Lung (tissue), 12 donors: ENCODE results near the gene MLIP. TPM values are rescaled to one million over a fixed set of nuclear protein-coding genes. Genes with fewer than 3 reads are reported as not detected.
"Not testable (repeated sequence)": the region's sequence is repeated elsewhere in the genome, so short reads cannot be mapped to it uniquely, and the experiment has no call there.

Experiments used
- ATAC-seq: fragments of 200-7000 bp; cut with Tn5 transposase; one replicate; pipeline ENCODE4 v1.9.1; 2020; ENCODE audit warnings: moderate number of reproducible peaks; ENCODE audit not compliant: insufficient read depth, low FRiP score
- DNase-seq, 3 donors: peaks; one replicate each; pipeline ENCODE4 v3.0.0-alpha.2; 2013 to 2017
- H3K27ac ChIP-seq, 2 donors: one replicate each; pipeline ENCODE4 v1.5.1; 2013; ENCODE audit warnings: mild to moderate bottlenecking in 2 of 2, moderate library complexity in 2 of 2, control low read depth in 1 of 2, inconsistent platforms in 1 of 2, low read depth in 1 of 2, low read length in 1 of 2
- H3K27me3 ChIP-seq, 3 donors: one replicate each; pipeline ENCODE4 v1.5.1; 2013; ENCODE audit warnings: low read length in 2 of 3; ENCODE audit not compliant: control insufficient read depth in 3 of 3, insufficient read depth in 3 of 3
- H3K36me3 ChIP-seq, 4 donors: one replicate each; pipeline ENCODE4 v1.5.1; 2013; ENCODE audit warnings: low read length in 4 of 4, mild to moderate bottlenecking in 1 of 4, moderate library complexity in 1 of 4; ENCODE audit not compliant: control insufficient read depth in 4 of 4, insufficient read depth in 4 of 4
- H3K4me1 ChIP-seq, 5 donors: one replicate each; pipeline ENCODE4 v1.5.1; 2013; ENCODE audit warnings: low read length in 5 of 5, mild to moderate bottlenecking in 2 of 5, moderate library complexity in 1 of 5; ENCODE audit not compliant: control insufficient read depth in 5 of 5, insufficient read depth in 5 of 5
- H3K4me3 ChIP-seq: one replicate; pipeline ENCODE4 v1.5.1; 2013; ENCODE audit warnings: mild to moderate bottlenecking, control low read depth, moderate library complexity
- H3K9ac ChIP-seq, 2 donors: one replicate each; pipeline ENCODE4 v1.5.1; 2013; ENCODE audit warnings: low read length in 2 of 2, control low read depth in 1 of 2; ENCODE audit not compliant: insufficient read depth in 1 of 2
- H3K9me3 ChIP-seq, 4 donors: one replicate each; pipeline ENCODE4 v1.5.1; 2013; ENCODE audit warnings: low read length in 3 of 4, mild to moderate bottlenecking in 1 of 4, moderate library complexity in 1 of 4; ENCODE audit not compliant: control insufficient read depth in 4 of 4, insufficient read depth in 3 of 4
- WGBS, 2 donors: extraction: QIAGEN DNeasy Blood & Tissue Kit; methylation state at CpG; one replicate each; pipeline ENCODE4 v1.1.7; 2013; 5-methylcytosine and 5-hydroxymethylcytosine counted together
- polyA plus RNA-seq, 2 donors: library from polyadenylated mRNA; stranded (reverse); fragments of 200-250 nt; gene quantifications; one replicate each; pipeline ENCODE4 v1.2.1, GENCODE V29; 2013
- total RNA-seq, 2 donors: library from RNA; depleted of rRNA in 1 of 2; stranded (reverse); fragments of >200 nt in 1 of 2; gene quantifications; one replicate each; pipeline ENCODE4 v1.2.1, GENCODE V29; 2014 to 2021
- TF ChIP-seq, protein P1 (sequence below): IDR thresholded peaks from 2 replicates; pipeline ENCODE4 v1.5.1; 2012; ENCODE audit warnings: mild to moderate bottlenecking; ENCODE audit errors: control extremely low read depth, extremely low read depth
- donor health status: control.
- donor health status: control.
- donor health status: Bipolar disorder and iron deficiency.
- donor health status: healthy.
- donor health status: DM: yes; HTN: yes; CAD: no.

MLIP gene
- total and polyA plus RNA-seq, 4 donors, result 0.16 to 1.3 (median 0.35) TPM

DNA sequence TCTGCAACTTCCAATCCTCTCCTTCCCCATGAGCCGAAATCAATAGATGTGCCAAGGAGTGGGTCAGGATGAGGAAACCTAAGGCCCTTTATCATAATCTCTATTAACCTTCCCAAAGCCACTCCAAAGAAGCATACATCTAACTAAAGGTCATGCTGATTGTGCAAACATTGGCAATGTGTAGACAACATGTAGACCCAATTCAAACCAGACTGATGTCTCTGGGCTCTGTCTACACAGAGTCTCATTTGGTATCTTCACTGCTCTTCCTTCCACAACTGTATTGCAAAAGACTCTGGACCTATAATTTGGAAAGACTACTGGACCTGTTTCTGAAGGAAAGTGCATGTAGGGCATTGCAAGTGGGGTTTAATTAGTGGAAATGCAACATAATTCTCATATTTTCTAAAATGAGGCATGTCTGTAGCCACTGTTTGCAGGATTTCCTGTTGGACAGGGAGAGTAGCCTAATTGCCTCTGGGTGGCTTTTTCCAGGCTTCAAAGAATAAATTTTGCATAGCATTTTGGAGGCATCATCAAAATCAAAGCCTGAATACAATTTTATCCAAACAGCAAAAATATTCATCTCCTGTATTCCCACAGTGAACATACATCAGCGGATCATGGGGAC is 35.0 kb upstream of the MLIP start:
- Histone ChIP-seq H3K4me3 (no peak overlapping the region), H3K9ac (no peak overlapping the region), H3K27me3 (no peaks in the 10 kb centered on the region), H3K27ac (no peak overlapping the region), H3K4me1 (peaks cover 0 to 17% (median 6%) of the 10 kb centered on the region in 5 donors), H3K9me3 (no peaks in the 10 kb centered on the region), H3K36me3 (peaks cover 0 to 3% (median 0%) of the 10 kb centered on the region in 4 donors)
- DNase-seq, result no peak
- WGBS, 2 donors, result 93 to 94% methylated on average over 2 of the region's 2 CpGs
- TF ChIP-seq, protein P1, sequence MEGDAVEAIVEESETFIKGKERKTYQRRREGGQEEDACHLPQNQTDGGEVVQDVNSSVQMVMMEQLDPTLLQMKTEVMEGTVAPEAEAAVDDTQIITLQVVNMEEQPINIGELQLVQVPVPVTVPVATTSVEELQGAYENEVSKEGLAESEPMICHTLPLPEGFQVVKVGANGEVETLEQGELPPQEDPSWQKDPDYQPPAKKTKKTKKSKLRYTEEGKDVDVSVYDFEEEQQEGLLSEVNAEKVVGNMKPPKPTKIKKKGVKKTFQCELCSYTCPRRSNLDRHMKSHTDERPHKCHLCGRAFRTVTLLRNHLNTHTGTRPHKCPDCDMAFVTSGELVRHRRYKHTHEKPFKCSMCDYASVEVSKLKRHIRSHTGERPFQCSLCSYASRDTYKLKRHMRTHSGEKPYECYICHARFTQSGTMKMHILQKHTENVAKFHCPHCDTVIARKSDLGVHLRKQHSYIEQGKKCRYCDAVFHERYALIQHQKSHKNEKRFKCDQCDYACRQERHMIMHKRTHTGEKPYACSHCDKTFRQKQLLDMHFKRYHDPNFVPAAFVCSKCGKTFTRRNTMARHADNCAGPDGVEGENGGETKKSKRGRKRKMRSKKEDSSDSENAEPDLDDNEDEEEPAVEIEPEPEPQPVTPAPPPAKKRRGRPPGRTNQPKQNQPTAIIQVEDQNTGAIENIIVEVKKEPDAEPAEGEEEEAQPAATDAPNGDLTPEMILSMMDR, result no peak
- no peak for ATAC-seq

DNA sequence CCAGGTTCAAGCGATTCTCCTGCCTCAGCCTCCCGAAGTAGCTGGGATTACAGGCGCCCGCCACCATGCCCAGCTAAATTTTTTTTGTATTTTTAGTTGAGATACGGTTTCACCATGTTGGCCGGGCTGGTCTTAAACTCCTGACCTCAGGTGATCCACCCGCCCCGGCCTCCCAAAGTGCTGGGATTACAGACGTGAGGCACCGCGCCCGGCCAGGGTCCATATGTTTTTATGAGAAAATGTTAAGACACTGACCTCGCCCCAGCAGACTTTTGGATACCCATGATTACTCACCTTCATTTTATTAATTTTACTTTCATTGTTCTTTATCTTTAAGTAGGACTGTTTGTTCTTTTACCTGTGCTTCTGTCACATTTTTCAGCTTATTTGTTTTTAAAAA is 29.7 kb upstream of the MLIP start:
- not testable (repeated sequence) for H3K9me3 ChIP-seq, H3K27me3 ChIP-seq, H3K9ac ChIP-seq, H3K4me3 ChIP-seq, ATAC-seq, H3K27ac ChIP-seq, H3K36me3 ChIP-seq, DNase-seq
- 95 to 98% methylated on average over 13 of the region's 13 CpGs for WGBS, 2 donors
- H3K4me1 ChIP-seq, result peaks cover 0 to 18% (median 6%) of the 10 kb centered on the region in 5 donors

DNA sequence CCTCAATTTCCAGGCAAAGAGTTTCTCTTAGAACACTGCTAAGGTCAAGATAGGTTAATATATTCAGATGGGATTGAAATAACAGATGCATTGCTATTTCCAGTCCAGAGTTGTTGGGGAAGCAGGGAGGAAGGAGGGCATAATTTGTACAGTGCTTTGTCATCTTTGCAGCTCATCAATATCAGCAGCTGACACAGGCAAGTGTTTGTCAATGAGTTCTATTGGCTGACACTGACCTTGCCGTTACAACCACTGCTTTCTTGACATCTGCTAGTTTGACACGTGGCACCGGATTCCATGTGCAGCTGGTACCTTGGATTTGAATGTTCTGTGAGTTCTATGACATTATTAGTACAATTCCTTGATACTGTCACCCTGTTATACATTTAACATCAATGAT is 28.0 kb upstream of the MLIP start:
- TF ChIP-seq, protein P1, result no peak
- Histone ChIP-seq H3K27ac (no peak overlapping the region), H3K4me1 (peaks cover 0 to 24% (median under 1%) of the 10 kb centered on the region in 5 donors), H3K4me3 (no peak overlapping the region), H3K27me3 (no peaks in the 10 kb centered on the region), H3K9ac (no peak overlapping the region), H3K9me3 (no peaks in the 10 kb centered on the region), H3K36me3 (peaks cover 0 to 3% (median 0%) of the 10 kb centered on the region in 4 donors)
- ATAC-seq (no peak), DNase-seq (no peak)
- WGBS, 2 donors, result 63 to 86% methylated on average over 3 of the region's 3 CpGs

GRCh38 chr6:54084231-54084630 is 27.0 kb upstream of the MLIP start:
- no peaks in the 10 kb centered on the region for H3K9me3 ChIP-seq
- WGBS, 2 donors, result 64 to 76% methylated on average over 2 of the region's 2 CpGs
- no peaks in the 10 kb centered on the region for H3K27me3 ChIP-seq
- no peak overlapping the region for H3K27ac ChIP-seq
- peaks cover 0 to 3% (median 0%) of the 10 kb centered on the region in 4 donors for H3K36me3 ChIP-seq
- H3K4me1 ChIP-seq, result peaks cover 0 to 27% (median 0%) of the 10 kb centered on the region in 5 donors
- DNase-seq (no peak), ATAC-seq (no peak)
- TF ChIP-seq, protein P1, result no peak
- H3K9ac ChIP-seq, result no peak overlapping the region
- H3K4me3 ChIP-seq, result no peak overlapping the region
